Posterior cingulate gyrus (tissue), 11 donors: ENCODE data around the gene SLC25A41.
"Not testable (repeated sequence)": the region's sequence is repeated elsewhere in the genome, so short reads cannot be mapped to it uniquely, and the experiment has no call there.

Experiments
- DNase-seq, 10 donors: peaks; one replicate each; pipeline versions ENCODE4 v3.0.0 to v3.0.0-alpha.2; 2020 to 2021; ENCODE audit warnings: mixed read lengths in 3 of 10
- intact Hi-C: fragments of 100-400 bp; cut with DNase I; formaldehyde crosslinking; loops from one replicate; pipeline ENCODE4 v1.15.1; 2023

Gene SLC25A41

GRCh38 chr19:6413721-6414643, 19.6 kb downstream of the SLC25A41 start:
- intact Hi-C loops: loop anchor here (10.0 kb wide), 1 partner anchor 81 kb away; no protein-coding TSS in a partner anchor
- DNase-seq: no peak

- intact Hi-C loops: loop anchor here (10.0 kb wide), 1 partner anchor 82 kb away; no protein-coding TSS in a partner anchor
- no peak for DNase-seq
These were observed 20.3 kb downstream of the SLC25A41 start for GRCh38 chr19:6413291-6413690.

GRCh38 chr19:6412447-6413091, 21.0 kb downstream of the SLC25A41 start:
- peak in 1 of 10 donors; percentile 85 for DNase-seq
- intact Hi-C loops: loop anchor here (10.0 kb wide), 1 partner anchor 82 kb away; no protein-coding TSS in a partner anchor

GRCh38 chr19:6412061-6412446, 21.5 kb downstream of the SLC25A41 start:
- no peak for DNase-seq
- intact Hi-C loops: loop anchor here (10.0 kb wide), 1 partner anchor 83 kb away; no protein-coding TSS in a partner anchor

GRCh38 chr19:6409346-6409745, 24.2 kb downstream of the SLC25A41 start:
- intact Hi-C loops: no loop called here
- DNase-seq: no peak

GRCh38 chr19:6406401-6406800, 27.2 kb downstream of the SLC25A41 start:
- intact Hi-C loops: no loop called here
- no peak for DNase-seq

GRCh38 chr19:6402837-6403608, 30.5 kb downstream of the SLC25A41 start:
- intact Hi-C loops: no loop called here
- peak; percentile 63 to 98 (median 80) for DNase-seq

- intact Hi-C loops: no loop called here
- no peak for DNase-seq
These were observed 31.5 kb downstream of the SLC25A41 start for GRCh38 chr19:6402058-6402457.

GRCh38 chr19:6400062-6400944, 33.3 kb downstream of the SLC25A41 start:
- DNase-seq, intact Hi-C loops: not testable (repeated sequence)

GRCh38 chr19:6396305-6396704, 37.3 kb downstream of the SLC25A41 start:
- intact Hi-C loops: no loop called here
- no peak for DNase-seq

- intact Hi-C loops: no loop called here
These were observed 38.7 kb downstream of the SLC25A41 start for GRCh38 chr19:6394831-6395230.

GRCh38 chr19:6393983-6394412, 39.6 kb downstream of the SLC25A41 start:
- no peak for DNase-seq
- intact Hi-C loops: loop anchor here (2.0 kb wide), 1 partner anchor 31 kb away; the partner anchor contains the start of gene KHSRP

More at GRCh38 chr19:6394831-6395230, 38.7 kb downstream of the SLC25A41 start:
- no peak for DNase-seq

GRCh38 chr19:6393074-6393982, 40.2 kb downstream of the SLC25A41 start, which contains the start of gene GTF2F1:
Gene GTF2F1, minus strand, starts transcription at chr19:6393164. Its CDS starts 169 bp downstream, at chr19:6392995.
- peak; percentile 92 to 99 (median 96) for DNase-seq
- intact Hi-C loops: loop anchor here (2.0 kb wide), 1 partner anchor 31 kb away; the partner anchor contains the start of gene KHSRP

- DNase-seq: no peak
- intact Hi-C loops: loop anchor here (2.0 kb wide), 1 partner anchor 32 kb away; the partner anchor contains the start of gene KHSRP
These were observed 41.1 kb downstream of the SLC25A41 start for GRCh38 chr19:6392221-6393073.

GRCh38 chr19:6387372-6387771, 46.2 kb downstream of the SLC25A41 start:
- no peak for DNase-seq
- intact Hi-C loops: no loop called here

- no peak for DNase-seq
- intact Hi-C loops: no loop called here
These were observed 49.2 kb downstream of the SLC25A41 start for GRCh38 chr19:6384381-6384780.

GRCh38 chr19:6383188-6383587, 50.4 kb downstream of the SLC25A41 start:
- intact Hi-C loops: no loop called here

More at GRCh38 chr19:6383188-6383587, 50.4 kb downstream of the SLC25A41 start:
- no peak for DNase-seq
